GM21423 (cell line): ENCODE data around the gene INS.
"Not testable (repeated sequence)": the region's sequence is repeated elsewhere in the genome, so short reads cannot be mapped to it uniquely, and the experiment has no call there.

ENCODE experiments used
- ATAC-seq: cut with Tn5 transposase; IDR thresholded peaks from one replicate; pipeline ENCODE4 v1.9.1; 2021; ENCODE audit warnings: mild to moderate bottlenecking, moderate library complexity; ENCODE audit not compliant: unreplicated experiment

The INS gene

GRCh38 chr11:2135018-2135569 is 25.9 kb downstream of the INS start:
- ATAC-seq = no peak

- ATAC-seq = no peak
Measured at GRCh38 chr11:2134022-2135010, 26.7 kb downstream of the INS start.

GRCh38 chr11:2133241-2134021 is 27.6 kb downstream of the INS start:
- no peak for ATAC-seq

GRCh38 chr11:2132874-2133240 is 28.2 kb downstream of the INS start:
- no peak for ATAC-seq

GRCh38 chr11:2132246-2132645 is 28.8 kb downstream of the INS start:
- ATAC-seq = no peak

GRCh38 chr11:2131371-2132236 is 29.4 kb downstream of the INS start:
- no peak for ATAC-seq

GRCh38 chr11:2130881-2131352 is 30.1 kb downstream of the INS start:
- no peak for ATAC-seq

GRCh38 chr11:2129699-2130366 is 31.2 kb downstream of the INS start:
- ATAC-seq = no peak

GRCh38 chr11:2129308-2129698 is 31.7 kb downstream of the INS start:
- ATAC-seq = no peak

- ATAC-seq = no peak
Measured at GRCh38 chr11:2128511-2129307, 32.3 kb downstream of the INS start.

- no peak for ATAC-seq
Measured at GRCh38 chr11:2128130-2128510, 32.9 kb downstream of the INS start.

GRCh38 chr11:2127482-2128129 is 33.4 kb downstream of the INS start:
- ATAC-seq = no peak

GRCh38 chr11:2126520-2127085 is 34.4 kb downstream of the INS start:
- ATAC-seq = no peak

GRCh38 chr11:2124736-2125484 is 36.1 kb downstream of the INS start:
- not testable (repeated sequence) for ATAC-seq

GRCh38 chr11:2123628-2123960 is 37.4 kb downstream of the INS start:
- no peak for ATAC-seq

GRCh38 chr11:2122907-2123627 is 37.9 kb downstream of the INS start:
- no peak for ATAC-seq

GRCh38 chr11:2122222-2122906 is 38.6 kb downstream of the INS start:
- ATAC-seq = no peak
